ENCODE results near the gene KCNQ2.

The KCNQ2 gene

GRCh38 chr20:63412889-63413288 lies 59.6 kb downstream of the KCNQ2 start:
- peaks cover 20% of the 10 kb centered on the region for H3K4me1 Mint-ChIP-seq
- H3K9me3 Mint-ChIP-seq = no peaks in the 10 kb centered on the region
- peaks cover 8% of the 10 kb centered on the region for H3K27me3 Mint-ChIP-seq (ENCODE audit: low read depth)
- no peaks in the 10 kb centered on the region for H3K36me3 Mint-ChIP-seq (ENCODE audit: low read depth)
- H3K4me3 Mint-ChIP-seq = no peak overlapping the region
- no peak for TF ChIP-seq CTCF (IDR thresholded peaks at IDR 0.05; ENCODE audit: unreplicated experiment in 3 of 3)
- peak overlapping the region in 2 of 3 experiments; percentile 50 to 71 for H3K27ac Mint-ChIP-seq

GRCh38 chr20:63411898-63412631 lies 60.4 kb downstream of the KCNQ2 start:
- H3K27ac Mint-ChIP-seq = peak overlapping the region in 2 of 3 experiments; percentile 71 to 76
- no peak for TF ChIP-seq CTCF (IDR thresholded peaks at IDR 0.05; ENCODE audit: unreplicated experiment in 3 of 3)
- H3K27me3 Mint-ChIP-seq (ENCODE audit: low read depth) = peaks cover 7% of the 10 kb centered on the region
- H3K36me3 Mint-ChIP-seq (ENCODE audit: low read depth) = no peaks in the 10 kb centered on the region
- H3K4me1 Mint-ChIP-seq = peaks cover 20% of the 10 kb centered on the region
- no peaks in the 10 kb centered on the region for H3K9me3 Mint-ChIP-seq
- H3K4me3 Mint-ChIP-seq = no peak overlapping the region

- Mint-ChIP-seq H3K4me3 (no peak overlapping the region), H3K36me3 (ENCODE audit: low read depth) (no peaks in the 10 kb centered on the region), H3K4me1 (peaks cover 15% of the 10 kb centered on the region), H3K9me3 (no peaks in the 10 kb centered on the region), H3K27me3 (ENCODE audit: low read depth) (peaks cover 5% of the 10 kb centered on the region), H3K27ac (peak overlapping the region in 1 of 3 experiments; percentile 71)
- no peak for TF ChIP-seq CTCF (IDR thresholded peaks at IDR 0.05; ENCODE audit: unreplicated experiment in 3 of 3)
Observed at GRCh38 chr20:63411151-63411897, 61.1 kb downstream of the KCNQ2 start.

GRCh38 chr20:63409834-63410435 lies 62.5 kb downstream of the KCNQ2 start:
- Mint-ChIP-seq H3K9me3 (no peaks in the 10 kb centered on the region), H3K27ac (no peak overlapping the region)

More at GRCh38 chr20:63409834-63410435, 62.5 kb downstream of the KCNQ2 start:
- TF ChIP-seq CTCF (IDR thresholded peaks at IDR 0.05; ENCODE audit: unreplicated experiment in 3 of 3) = no peak
- Mint-ChIP-seq H3K27me3 (ENCODE audit: low read depth) (peaks cover 5% of the 10 kb centered on the region), H3K36me3 (ENCODE audit: low read depth) (no peaks in the 10 kb centered on the region), H3K4me1 (peaks cover 15% of the 10 kb centered on the region), H3K4me3 (no peak overlapping the region)

All from nephron (organoid).